A673 (cell line): ENCODE data around the gene MRPL34.

Experiments
- CTCF ChIP-seq: fragments of 300-800, 200-600 bp; sonication (generic); conservative IDR thresholded peaks from 2 replicates; pipeline ENCODE4 v1.5.1; 2017; ENCODE audit warnings: low read depth, mild to moderate bottlenecking, antibody characterized with exemption, low read length, moderate library complexity, mixed read lengths
- EZH2 ChIP-seq: fragments of 200-600 bp; sonication (generic); IDR thresholded peaks from 2 replicates; pipeline ENCODE4 v1.6.1; 2017; ENCODE audit warnings: borderline replicate concordance, low read depth, mild to moderate bottlenecking, mixed read lengths, antibody characterized with exemption, low read length; ENCODE audit not compliant: poor library complexity, severe bottlenecking

DNA sequence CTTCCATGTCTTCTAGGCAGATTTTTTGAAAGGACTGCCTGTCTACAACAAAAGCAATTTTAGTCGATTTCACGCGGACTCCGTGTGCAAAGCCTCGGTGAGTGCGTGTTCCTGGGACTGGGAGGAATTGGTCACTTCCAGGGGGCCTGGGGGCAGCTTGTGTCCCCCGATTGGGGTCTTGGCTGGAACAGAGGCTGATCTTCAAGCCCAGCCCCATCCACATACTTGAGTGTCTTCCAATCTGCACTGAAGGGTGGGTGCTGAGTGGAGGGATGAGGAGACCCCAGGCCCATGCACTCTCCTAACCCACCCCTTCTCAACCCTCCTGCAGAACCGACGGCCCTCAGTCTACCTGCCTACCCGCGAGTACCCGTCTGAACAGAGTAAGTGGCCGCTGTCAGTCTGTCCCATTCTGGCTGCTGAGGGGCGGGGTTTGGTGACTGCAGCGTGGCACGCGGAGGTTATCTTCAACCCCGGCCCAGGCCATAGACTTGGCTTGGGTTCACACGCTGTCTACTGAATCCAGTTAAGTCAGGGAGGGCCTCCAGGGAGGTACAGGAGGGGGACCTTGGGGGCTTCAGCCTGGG, 8.4 kb downstream of the MRPL34 start:
- TF ChIP-seq CTCF (no peak), EZH2 (no peak)
